Endometrial microvascular endothelial cells (primary cell): ENCODE results near the gene TTC9B. TPM values are rescaled to one million over a fixed set of nuclear protein-coding genes. Genes with fewer than 3 reads are reported as not detected.

ENCODE experiments used
- in situ Hi-C: cut with HindIII; loops from 2 replicates; pipeline ENCODE4 v1.10.0; 2017; ENCODE audit warnings: low sequenced_read_pairs, low pct_unique_long_range_greater_than_20kb; ENCODE audit errors: inconsistent ontology term
- total RNA-seq: library from RNA; depleted of rRNA; stranded (reverse); fragments of >200 nt; gene quantifications from one replicate; pipeline ENCODE4 v1.2.3, GENCODE V29; 2015; ENCODE audit errors: inconsistent ontology term

The TTC9B gene
- not detected for total RNA-seq

GRCh38 chr19:40217934-40218890, at the start of gene TTC9B:
Gene TTC9B, minus strand, starts transcription at chr19:40218384. Its CDS starts 3 bp downstream, at chr19:40218381.
- in situ Hi-C loops: no loop called here

- in situ Hi-C loops: no loop called here
Observed at GRCh38 chr19:40267601-40267997, 49.4 kb upstream of the TTC9B start.

GRCh38 chr19:40266912-40267600, 48.9 kb upstream of the TTC9B start:
- in situ Hi-C loops: no loop called here

- in situ Hi-C loops: no loop called here
Observed at GRCh38 chr19:40266119-40266518, 47.9 kb upstream of the TTC9B start.

GRCh38 chr19:40265763-40266099, 47.5 kb upstream of the TTC9B start:
- in situ Hi-C loops: no loop called here

- in situ Hi-C loops: no loop called here
Observed at GRCh38 chr19:40265055-40265762, 47.0 kb upstream of the TTC9B start.

- in situ Hi-C loops: no loop called here
Observed at GRCh38 chr19:40264314-40265054, 46.3 kb upstream of the TTC9B start.

GRCh38 chr19:40263440-40264313, 45.5 kb upstream of the TTC9B start:
- in situ Hi-C loops: no loop called here

- in situ Hi-C loops: no loop called here
Observed at GRCh38 chr19:40262422-40262821, 44.2 kb upstream of the TTC9B start.

GRCh38 chr19:40261631-40262030, 43.4 kb upstream of the TTC9B start:
- in situ Hi-C loops: no loop called here

- in situ Hi-C loops: no loop called here
Observed at GRCh38 chr19:40257096-40257517, 38.9 kb upstream of the TTC9B start.

GRCh38 chr19:40256512-40256911, 38.3 kb upstream of the TTC9B start:
- in situ Hi-C loops: no loop called here

GRCh38 chr19:40255619-40256166, 37.5 kb upstream of the TTC9B start:
- in situ Hi-C loops: no loop called here

- in situ Hi-C loops: no loop called here
Observed at GRCh38 chr19:40254714-40255418, 36.7 kb upstream of the TTC9B start.

GRCh38 chr19:40253611-40254092, 35.5 kb upstream of the TTC9B start:
- in situ Hi-C loops: no loop called here

- in situ Hi-C loops: no loop called here
Observed at GRCh38 chr19:40252395-40252794, 34.2 kb upstream of the TTC9B start.

GRCh38 chr19:40251991-40252390, 33.8 kb upstream of the TTC9B start:
- in situ Hi-C loops: no loop called here
